ENCODE data around the gene GFPT2.

DNA sequence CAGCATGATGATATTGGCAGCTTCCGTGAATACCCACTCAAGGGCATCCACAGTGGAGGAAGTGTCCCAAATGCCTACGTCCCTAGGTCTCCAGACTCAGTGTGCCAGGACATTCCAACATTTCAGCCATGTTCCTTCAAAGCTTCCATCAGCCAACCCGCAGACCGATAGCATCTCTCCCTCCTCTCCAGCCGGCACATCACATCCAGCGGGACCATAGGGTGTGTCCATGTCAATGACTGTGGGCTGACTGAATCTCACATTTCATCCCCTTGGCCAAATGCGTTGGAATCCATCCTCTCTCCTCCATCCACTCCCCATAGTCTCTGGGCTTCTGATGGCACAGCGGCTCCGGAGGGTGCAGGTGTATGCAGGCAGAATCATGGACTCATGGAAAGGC, 22.2 kb upstream of the GFPT2 start:
- TF ChIP-seq, protein P1, sequence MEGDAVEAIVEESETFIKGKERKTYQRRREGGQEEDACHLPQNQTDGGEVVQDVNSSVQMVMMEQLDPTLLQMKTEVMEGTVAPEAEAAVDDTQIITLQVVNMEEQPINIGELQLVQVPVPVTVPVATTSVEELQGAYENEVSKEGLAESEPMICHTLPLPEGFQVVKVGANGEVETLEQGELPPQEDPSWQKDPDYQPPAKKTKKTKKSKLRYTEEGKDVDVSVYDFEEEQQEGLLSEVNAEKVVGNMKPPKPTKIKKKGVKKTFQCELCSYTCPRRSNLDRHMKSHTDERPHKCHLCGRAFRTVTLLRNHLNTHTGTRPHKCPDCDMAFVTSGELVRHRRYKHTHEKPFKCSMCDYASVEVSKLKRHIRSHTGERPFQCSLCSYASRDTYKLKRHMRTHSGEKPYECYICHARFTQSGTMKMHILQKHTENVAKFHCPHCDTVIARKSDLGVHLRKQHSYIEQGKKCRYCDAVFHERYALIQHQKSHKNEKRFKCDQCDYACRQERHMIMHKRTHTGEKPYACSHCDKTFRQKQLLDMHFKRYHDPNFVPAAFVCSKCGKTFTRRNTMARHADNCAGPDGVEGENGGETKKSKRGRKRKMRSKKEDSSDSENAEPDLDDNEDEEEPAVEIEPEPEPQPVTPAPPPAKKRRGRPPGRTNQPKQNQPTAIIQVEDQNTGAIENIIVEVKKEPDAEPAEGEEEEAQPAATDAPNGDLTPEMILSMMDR (IDR thresholded peaks at IDR 0.05; ENCODE audit: borderline replicate concordance, extremely low read depth, low read length, poor library complexity, severe bottlenecking) = no peak
- TF ChIP-seq EZH2 (IDR thresholded peaks at IDR 0.05; ENCODE audit: borderline replicate concordance, low read depth, low read length, severe bottlenecking) = no peak

Data from DND-41 (cell line).